HuH-7 (cell line): Measurements from ENCODE around the gene MTA2.
"Not testable (repeated sequence)": the region's sequence is repeated elsewhere in the genome, so short reads cannot be mapped to it uniquely, and the experiment has no call there.

Experiments
- DNase-seq: peaks from one replicate; pipeline ENCODE4 v3.0.0; 2011; ENCODE audit warnings: low spot score

MTA2 gene

GRCh38 chr11:62565100-62565802 is 36.4 kb downstream of the MTA2 start:
- no peak for DNase-seq

- not testable (repeated sequence) for DNase-seq
Observed at GRCh38 chr11:62561677-62562230, 39.9 kb downstream of the MTA2 start.

- DNase-seq: peak; percentile 72
Observed at GRCh38 chr11:62560566-62561103, 41.0 kb downstream of the MTA2 start.

GRCh38 chr11:62559626-62560025 is 42.0 kb downstream of the MTA2 start:
- DNase-seq: not testable (repeated sequence)

- DNase-seq: no peak
Observed at GRCh38 chr11:62559204-62559603, 42.5 kb downstream of the MTA2 start.

GRCh38 chr11:62558669-62559068 is 43.0 kb downstream of the MTA2 start:
- DNase-seq: no peak

GRCh38 chr11:62556875-62557631 is 44.6 kb downstream of the MTA2 start:
- no peak for DNase-seq

GRCh38 chr11:62556108-62556874 is 45.4 kb downstream of the MTA2 start:
- DNase-seq: no peak

GRCh38 chr11:62555464-62556107 is 46.1 kb downstream of the MTA2 start:
- DNase-seq: no peak

- DNase-seq: no peak
Observed at GRCh38 chr11:62554387-62555167, 47.1 kb downstream of the MTA2 start.

GRCh38 chr11:62553839-62554361 is 47.8 kb downstream of the MTA2 start:
- no peak for DNase-seq

GRCh38 chr11:62553080-62553838 is 48.4 kb downstream of the MTA2 start:
- DNase-seq: no peak

- DNase-seq: no peak
Observed at GRCh38 chr11:62552485-62553079, 49.1 kb downstream of the MTA2 start.

GRCh38 chr11:62550478-62550877 is 51.2 kb downstream of the MTA2 start:
- not testable (repeated sequence) for DNase-seq

- DNase-seq: no peak
Observed at GRCh38 chr11:62548545-62549335, 52.9 kb downstream of the MTA2 start.

GRCh38 chr11:62547691-62548281 is 53.9 kb downstream of the MTA2 start:
- no peak for DNase-seq

GRCh38 chr11:62546929-62547625 is 54.6 kb downstream of the MTA2 start:
- no peak for DNase-seq
